Measurements from ENCODE around the gene TNXB. TPM values are rescaled to one million over a fixed set of nuclear protein-coding genes. Genes with fewer than 3 reads are reported as not detected.
A peak's percentile ranks its signal among the peaks of the same experiment; 100 is the strongest.
"Not testable (repeated sequence)": the region's sequence is repeated elsewhere in the genome, so short reads cannot be mapped to it uniquely, and the experiment has no call there.

TNXB gene
- polyA plus RNA-seq, 3 donors from 2014 or later = not detected

DNA sequence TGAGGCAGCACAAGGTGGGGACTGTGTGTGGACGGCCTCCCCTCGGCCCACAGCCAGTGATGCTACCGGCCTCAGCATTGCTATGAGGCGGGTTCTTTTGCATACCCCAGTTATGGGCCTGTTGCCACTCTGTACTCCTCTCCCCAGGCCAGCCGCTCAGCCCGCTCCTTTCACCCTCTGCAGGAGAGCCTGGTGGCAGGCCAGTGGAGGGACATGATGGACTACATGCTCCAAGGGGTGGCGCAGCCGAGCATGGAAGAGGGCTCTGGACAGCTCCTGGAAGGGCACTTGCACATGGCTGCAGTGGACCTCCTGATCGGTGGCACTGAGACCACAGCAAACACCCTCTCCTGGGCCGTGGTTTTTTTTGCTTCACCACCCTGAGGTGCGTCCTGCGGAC, 102.1 kb downstream of the TNXB start:
- H3K27me3 Mint-ChIP-seq (ENCODE audit: low read depth in 3 of 3); H3K27ac Mint-ChIP-seq; H3K4me3 Mint-ChIP-seq; H3K9me3 Mint-ChIP-seq; H3K36me3 Mint-ChIP-seq; H3K4me1 Mint-ChIP-seq; DNase-seq: not testable (repeated sequence)

DNA sequence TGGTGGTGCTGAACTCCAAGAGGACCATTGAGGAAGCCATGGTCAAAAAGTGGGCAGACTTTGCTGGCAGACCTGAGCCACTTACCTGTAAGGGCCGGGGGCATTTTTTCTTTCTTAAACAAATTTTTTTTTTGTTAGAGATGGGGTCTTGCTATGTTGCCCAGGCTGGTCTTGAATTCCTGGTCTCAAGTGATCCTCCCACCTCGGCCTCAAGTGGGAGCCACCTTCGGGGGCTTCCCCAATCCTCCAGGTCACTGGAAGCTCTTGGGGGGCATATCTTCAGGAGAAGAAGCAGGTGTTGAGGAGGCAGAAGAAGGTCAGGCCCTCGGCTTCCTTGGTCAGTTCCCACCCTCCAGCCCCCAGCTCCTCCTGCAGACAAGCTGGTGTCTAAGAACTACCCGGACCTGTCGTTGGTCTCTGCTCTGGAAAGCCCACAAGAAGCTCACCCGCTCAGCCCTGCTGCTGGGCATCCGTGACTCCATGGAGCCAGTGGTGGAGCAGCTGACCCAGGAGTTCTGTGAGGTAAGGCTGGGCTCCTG, 103.1 kb downstream of the TNXB start:
- not testable (repeated sequence) for H3K27me3 Mint-ChIP-seq (ENCODE audit: low read depth in 3 of 3); H3K27ac Mint-ChIP-seq; H3K9me3 Mint-ChIP-seq; H3K36me3 Mint-ChIP-seq; H3K4me1 Mint-ChIP-seq; H3K4me3 Mint-ChIP-seq; DNase-seq

DNA sequence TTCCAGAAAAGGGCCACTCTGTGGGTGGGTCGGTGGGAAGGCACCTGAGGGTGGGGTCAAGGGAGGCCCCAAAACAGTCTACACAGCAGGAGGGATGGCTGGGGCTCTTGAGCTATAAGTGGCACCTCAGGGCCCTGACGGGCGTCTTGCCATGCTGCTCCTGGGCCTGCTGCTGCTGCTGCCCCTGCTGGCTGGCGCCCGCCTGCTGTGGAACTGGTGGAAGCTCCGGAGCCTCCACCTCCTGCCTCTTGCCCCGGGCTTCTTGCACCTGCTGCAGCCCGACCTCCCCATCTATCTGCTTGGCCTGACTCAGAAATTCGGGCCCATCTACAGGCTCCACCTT, 103.6 kb downstream of the TNXB start:
- H3K27ac Mint-ChIP-seq = peak overlapping the region in 2 of 6 donors; percentile 65 to 84
- H3K36me3 Mint-ChIP-seq; H3K9me3 Mint-ChIP-seq; H3K4me3 Mint-ChIP-seq; H3K27me3 Mint-ChIP-seq (ENCODE audit: low read depth in 3 of 3); DNase-seq; H3K4me1 Mint-ChIP-seq: not testable (repeated sequence)

DNA sequence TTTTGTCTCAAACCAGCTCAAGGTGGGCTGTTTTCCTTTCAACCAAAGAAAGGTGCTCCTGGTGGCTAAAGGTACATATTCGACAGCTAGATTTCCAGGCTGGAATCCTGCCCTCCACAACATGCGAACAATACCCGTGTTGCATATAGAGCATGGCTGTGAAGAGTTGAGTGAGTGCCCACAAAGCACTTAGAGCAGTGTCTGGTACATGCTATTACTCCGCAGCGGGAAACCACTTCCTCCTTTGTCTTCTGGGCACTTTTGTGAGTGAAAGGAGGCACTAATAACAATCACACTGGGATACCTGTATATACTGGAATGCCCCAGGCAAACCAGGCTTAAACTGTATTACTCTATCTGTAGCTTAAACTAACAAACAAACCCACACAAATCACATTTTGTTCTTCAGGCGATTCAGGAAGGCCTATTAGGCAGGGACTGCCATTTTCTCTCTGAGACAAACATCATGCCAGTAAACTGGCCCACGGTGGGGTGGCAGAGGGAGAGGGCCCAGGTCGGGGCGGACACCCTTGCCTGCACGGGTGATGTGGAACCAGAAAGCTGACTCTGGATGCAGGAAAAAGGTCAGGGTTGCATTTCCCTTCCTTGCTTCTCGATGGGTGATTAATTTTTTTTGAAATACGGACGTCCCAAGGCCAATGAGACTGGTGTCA, 104.1 kb downstream of the TNXB start:
- H3K27me3 Mint-ChIP-seq (ENCODE audit: low read depth in 3 of 3); H3K36me3 Mint-ChIP-seq; H3K4me1 Mint-ChIP-seq; H3K9me3 Mint-ChIP-seq: not testable (repeated sequence)
- H3K4me3 Mint-ChIP-seq = peak overlapping the region in 3 of 5 donors; percentile 29 to 48 (median 35)
- DNase-seq = peak in 1 of 3 donors; percentile 12
- peak overlapping the region; percentile 21 to 96 (median 74) for H3K27ac Mint-ChIP-seq

GRCh38 chr6:32004393-32004792, 104.7 kb downstream of the TNXB start:
- H3K27me3 Mint-ChIP-seq (ENCODE audit: low read depth in 3 of 3); H3K4me3 Mint-ChIP-seq; H3K36me3 Mint-ChIP-seq; H3K4me1 Mint-ChIP-seq; DNase-seq; H3K9me3 Mint-ChIP-seq: not testable (repeated sequence)
- peak overlapping the region in 1 of 6 donors; percentile 96 for H3K27ac Mint-ChIP-seq

DNA sequence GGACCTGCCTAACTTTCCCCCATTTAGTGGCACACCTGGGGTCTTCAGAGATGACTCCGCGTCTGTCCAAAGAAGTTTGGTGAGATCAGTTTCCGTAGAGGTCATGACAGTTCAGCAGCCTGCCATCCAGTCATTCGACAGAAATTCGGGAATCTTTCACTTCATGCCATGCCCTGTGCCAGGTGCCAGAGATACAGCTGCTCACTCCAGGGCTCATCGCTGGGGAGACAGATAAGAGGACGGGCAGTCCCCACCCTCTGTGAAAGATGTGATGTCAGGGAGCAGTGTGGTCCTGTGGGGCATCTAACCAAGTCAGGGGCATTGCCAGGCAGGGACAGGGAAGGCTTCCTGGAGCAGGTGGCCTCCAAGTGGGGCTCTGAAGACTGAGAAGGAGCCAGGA, 105.8 kb downstream of the TNXB start:
- DNase-seq; H3K4me3 Mint-ChIP-seq; H3K4me1 Mint-ChIP-seq; H3K9me3 Mint-ChIP-seq; H3K27ac Mint-ChIP-seq; H3K27me3 Mint-ChIP-seq (ENCODE audit: low read depth in 3 of 3); H3K36me3 Mint-ChIP-seq: not testable (repeated sequence)

- H3K4me3 Mint-ChIP-seq; H3K27me3 Mint-ChIP-seq (ENCODE audit: low read depth in 3 of 3); H3K36me3 Mint-ChIP-seq; H3K9me3 Mint-ChIP-seq; DNase-seq; H3K4me1 Mint-ChIP-seq; H3K27ac Mint-ChIP-seq: not testable (repeated sequence)
Observed at GRCh38 chr6:32002546-32003268, 106.4 kb downstream of the TNXB start.

DNA sequence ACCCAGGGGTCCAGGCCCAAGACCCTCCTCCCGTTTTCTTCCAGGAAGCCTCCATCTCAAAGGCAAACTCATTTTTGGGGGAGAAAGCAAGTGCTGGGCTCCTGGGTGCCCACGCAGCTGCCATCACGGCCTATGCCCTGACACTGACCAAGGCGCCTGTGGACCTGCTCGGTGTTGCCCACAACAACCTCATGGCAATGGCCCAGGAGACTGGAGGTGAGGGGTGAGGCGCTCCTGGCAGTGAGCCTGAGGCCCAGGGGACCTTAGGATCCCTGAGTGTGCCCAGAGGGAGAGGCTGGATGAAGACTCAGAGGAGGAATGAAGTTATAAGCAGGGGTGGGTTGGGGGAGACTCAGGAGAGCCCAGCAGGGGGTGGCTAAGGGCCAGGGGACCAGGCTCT, 112.8 kb downstream of the TNXB start:
- H3K9me3 Mint-ChIP-seq; DNase-seq; H3K36me3 Mint-ChIP-seq; H3K4me1 Mint-ChIP-seq; H3K4me3 Mint-ChIP-seq; H3K27me3 Mint-ChIP-seq (ENCODE audit: low read depth in 3 of 3); H3K27ac Mint-ChIP-seq: not testable (repeated sequence)

DNA sequence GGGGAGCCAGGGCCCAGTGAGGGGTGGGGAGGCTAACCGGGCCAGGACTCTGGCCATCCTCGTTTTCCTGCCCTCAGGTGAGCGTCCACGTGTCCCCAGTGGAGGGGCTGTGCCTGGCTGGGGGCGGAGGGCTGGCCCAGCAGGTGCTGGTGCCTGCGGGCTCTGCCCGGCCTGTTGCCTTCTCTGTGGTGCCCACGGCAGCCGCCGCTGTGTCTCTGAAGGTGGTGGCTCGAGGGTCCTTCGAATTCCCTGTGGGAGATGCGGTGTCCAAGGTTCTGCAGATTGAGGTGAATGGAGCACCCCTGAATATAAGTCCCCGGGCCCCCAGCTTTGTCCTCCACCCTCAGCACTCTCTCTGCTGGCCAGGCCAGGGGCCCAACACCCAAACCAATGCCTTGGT, 114.7 kb downstream of the TNXB start:
- H3K36me3 Mint-ChIP-seq; H3K9me3 Mint-ChIP-seq; H3K4me3 Mint-ChIP-seq; H3K4me1 Mint-ChIP-seq; H3K27me3 Mint-ChIP-seq (ENCODE audit: low read depth in 3 of 3); DNase-seq; H3K27ac Mint-ChIP-seq: not testable (repeated sequence)

Other genes starting within 250 kb of the TNXB start
- 10 to 100 TPM; 37.5 to 44.9 (median 40.5) TPM for gene NEU1, start 246.5 kb downstream of the TNXB start, polyA plus RNA-seq
- gene SLC44A4, start 230.3 kb downstream of the TNXB start, polyA plus RNA-seq = not detected
- 10 to 100 TPM; 18.8 to 52.1 (median 21.5) TPM for gene EHMT2, start 211.6 kb downstream of the TNXB start, polyA plus RNA-seq
- not detected for gene ZBTB12, start 207.3 kb downstream of the TNXB start, polyA plus RNA-seq
- under 1 TPM in 1 of 3 donors, not detected in 2; 0.74 TPM for gene C2, start 181.6 kb downstream of the TNXB start, polyA plus RNA-seq
- under 1 TPM in 1 of 3 donors, not detected in 2; 0.27 TPM for gene CFB, start 163.2 kb downstream of the TNXB start, polyA plus RNA-seq
- 10 to 100 TPM; 73.3 to 84.6 (median 76.9) TPM for gene NELFE, start 150.4 kb downstream of the TNXB start, polyA plus RNA-seq
- gene SKIC2, start 150.2 kb downstream of the TNXB start, polyA plus RNA-seq = 10 to 100 TPM; 14.1 to 20.6 (median 19.3) TPM
- gene DXO, start 137.2 kb downstream of the TNXB start, polyA plus RNA-seq = 10 to 100 TPM in 2 of 3 donors, 1 to 10 TPM in 1; 9.2 to 19.5 (median 17.2) TPM
- gene C4A, start 127.3 kb downstream of the TNXB start, polyA plus RNA-seq = not detected
- gene C4B, start 94.5 kb downstream of the TNXB start, polyA plus RNA-seq = under 1 TPM in 1 of 3 donors, not detected in 2; 0.67 TPM
- under 1 TPM in 1 of 3 donors, not detected in 2; 0.10 TPM for gene CYP21A2, start 70.9 kb downstream of the TNXB start, polyA plus RNA-seq
- gene ATF6B, start 18.9 kb upstream of the TNXB start, polyA plus RNA-seq = 10 to 100 TPM; 19.1 to 39.6 (median 20.7) TPM
- 1 to 10 TPM; 2.9 to 3.5 (median 3.2) TPM for gene FKBPL, start 20.9 kb upstream of the TNXB start, polyA plus RNA-seq
- not detected for gene PRRT1, start 42.6 kb upstream of the TNXB start, polyA plus RNA-seq
- 10 to 100 TPM; 13.1 to 17.0 (median 16.0) TPM for gene PPT2, start 44.8 kb upstream of the TNXB start, polyA plus RNA-seq
- not detected for gene EGFL8, start 55.3 kb upstream of the TNXB start, polyA plus RNA-seq
- gene AGPAT1, start 66.7 kb upstream of the TNXB start, polyA plus RNA-seq = 10 to 100 TPM; 14.9 to 24.3 (median 17.2) TPM
- 100 to 1,000 TPM; 126 to 190 (median 165) TPM for gene RNF5, start 69.1 kb upstream of the TNXB start, polyA plus RNA-seq
- gene AGER, start 74.9 kb upstream of the TNXB start, polyA plus RNA-seq = under 1 TPM in 2 of 3 donors, not detected in 1; 0.25 to 0.57 TPM
- 1 to 10 TPM in 2 of 3 donors, under 1 TPM in 1; 0.31 to 2.4 (median 1.6) TPM for gene PBX2, start 80.9 kb upstream of the TNXB start, polyA plus RNA-seq
- 100 to 1,000 TPM in 1 of 3 donors, 10 to 100 TPM in 2; 82.2 to 123 (median 84.5) TPM for gene GPSM3, start 83.3 kb upstream of the TNXB start, polyA plus RNA-seq
- gene NOTCH4, start 114.7 kb upstream of the TNXB start, polyA plus RNA-seq = 1 to 10 TPM in 2 of 3 donors, under 1 TPM in 1; 0.15 to 1.4 (median 1.2) TPM

Measured in immature natural killer cell (primary cell).